GM12892 (cell line): Measurements from ENCODE around the gene KRTAP22-1.

Source experiments
- DNase-seq: peaks from one replicate; pipeline ENCODE4 v3.0.0; 2011; ENCODE audit not compliant: insufficient read length
- FAIRE-seq: peaks from 2 replicates; lab custom pipeline; 2011; peaks lifted over from hg19 to GRCh38; lab: Jason Lieb, UNC
- POLR2A ChIP-seq: IDR thresholded peaks from 2 replicates; pipeline ENCODE4 v1.6.1; 2011; ENCODE audit warnings: low read depth, low read length, control low read depth
- POLR2AphosphoS5 ChIP-seq: IDR thresholded peaks from 2 replicates; pipeline ENCODE4 v1.6.1; 2011; ENCODE audit warnings: low read depth, low read length, control low read depth
- TAF1 ChIP-seq: IDR thresholded peaks from 2 replicates; pipeline ENCODE4 v1.6.1; 2011; ENCODE audit warnings: low read depth, mild to moderate bottlenecking, control low read depth, low read length, borderline replicate concordance

KRTAP22-1 gene

GRCh38 chr21:30590297-30590696 is 10.6 kb upstream of the KRTAP22-1 start, which contains the start of gene KRTAP22-2:
KRTAP22-2 (minus strand) TSS chr21:30590397.
- no peak for FAIRE-seq
- TF ChIP-seq TAF1 (no peak), POLR2AphosphoS5 (no peak), POLR2A (no peak)
- DNase-seq: no peak

GRCh38 chr21:30592140-30592539 is 8.7 kb upstream of the KRTAP22-1 start, which contains the start of gene KRTAP6-3:
KRTAP6-3 (plus strand) TSS chr21:30592440; CDS start chr21:30592446, 6 bp downstream.
- FAIRE-seq: no peak
- TF ChIP-seq POLR2AphosphoS5: no peak
- no peak for TF ChIP-seq TAF1
- TF ChIP-seq POLR2A: no peak
- DNase-seq: no peak

GRCh38 chr21:30598802-30599201 is 2.1 kb upstream of the KRTAP22-1 start, which contains the start of gene KRTAP6-2:
KRTAP6-2 (minus strand) TSS chr21:30598902; CDS start chr21:30598874, 28 bp downstream.
- DNase-seq (no peak), FAIRE-seq (no peak)
- TF ChIP-seq POLR2A: no peak
- TF ChIP-seq TAF1: no peak
- TF ChIP-seq POLR2AphosphoS5: no peak

GRCh38 chr21:30605968-30606367 is 5.1 kb downstream of the KRTAP22-1 start:
- DNase-seq (no peak), FAIRE-seq (no peak)
- no peak for TF ChIP-seq POLR2AphosphoS5
- TF ChIP-seq TAF1: no peak
- TF ChIP-seq POLR2A: no peak

GRCh38 chr21:30612132-30612531 is 11.2 kb downstream of the KRTAP22-1 start:
- no peak for DNase-seq
- no peak for FAIRE-seq
- TF ChIP-seq POLR2AphosphoS5 (no peak), POLR2A (no peak), TAF1 (no peak)

GRCh38 chr21:30613836-30614235 is 12.9 kb downstream of the KRTAP22-1 start, which contains the start of gene KRTAP6-1:
KRTAP6-1 (minus strand) TSS chr21:30613930; CDS start chr21:30613904, 26 bp downstream.
- FAIRE-seq (no peak), DNase-seq (no peak)
- no peak for TF ChIP-seq TAF1
- no peak for TF ChIP-seq POLR2AphosphoS5
- TF ChIP-seq POLR2A: no peak

- TF ChIP-seq POLR2AphosphoS5 (no peak), TAF1 (no peak), POLR2A (no peak)
- DNase-seq (no peak), FAIRE-seq (no peak)
Observed at GRCh38 chr21:30615199-30615598, 14.3 kb downstream of the KRTAP22-1 start.

- TF ChIP-seq TAF1 (no peak), POLR2A (no peak), POLR2AphosphoS5 (no peak)
- DNase-seq: no peak
- FAIRE-seq: no peak
Observed at GRCh38 chr21:30616125-30616524, 15.2 kb downstream of the KRTAP22-1 start, which contains the start of gene KRTAP20-1. KRTAP20-1 (plus strand) TSS chr21:30616425; CDS start chr21:30616455, 30 bp downstream.

- no peak for FAIRE-seq
- no peak for DNase-seq
- no peak for TF ChIP-seq POLR2AphosphoS5
- no peak for TF ChIP-seq POLR2A
- TF ChIP-seq TAF1: no peak
Observed at GRCh38 chr21:30620080-30620479, 19.2 kb downstream of the KRTAP22-1 start.

- FAIRE-seq (no peak), DNase-seq (no peak)
- TF ChIP-seq POLR2AphosphoS5 (no peak), TAF1 (no peak), POLR2A (no peak)
Observed at GRCh38 chr21:30620522-30620921, 19.6 kb downstream of the KRTAP22-1 start, which contains the start of gene KRTAP20-4. KRTAP20-4 (plus strand) TSS chr21:30620627.

GRCh38 chr21:30623362-30623761 is 22.5 kb downstream of the KRTAP22-1 start:
- no peak for TF ChIP-seq POLR2A
- no peak for TF ChIP-seq POLR2AphosphoS5
- no peak for FAIRE-seq

GRCh38 chr21:30625449-30626165 is 24.7 kb downstream of the KRTAP22-1 start:
- FAIRE-seq (no peak), DNase-seq (no peak)
- TF ChIP-seq POLR2A (no peak), TAF1 (no peak), POLR2AphosphoS5 (no peak)

More at GRCh38 chr21:30623362-30623761, 22.5 kb downstream of the KRTAP22-1 start:
- no peak for DNase-seq
